Mammary epithelial cell (primary cell): ENCODE data around the gene CNTNAP2.

Source experiments
- EZH2 ChIP-seq: IDR thresholded peaks from 2 replicates; pipeline ENCODE4 v1.6.1; 2012; ENCODE audit warnings: low read length, inconsistent platforms, borderline replicate concordance
- TF ChIP-seq, protein P1 (sequence below), 2 donors: IDR thresholded peaks in 1 of 2; conservative IDR thresholded peaks in 1 of 2; 2 replicates each; pipeline ENCODE4 v1.5.1; 2011 to 2012; ENCODE audit warnings: inconsistent platforms in 2 of 2, low read length in 2 of 2, mild to moderate bottlenecking in 2 of 2, control low read depth in 1 of 2, low read depth in 1 of 2; ENCODE audit not compliant: insufficient read depth in 1 of 2; ENCODE audit errors: extremely low read depth in 1 of 2

DNA sequence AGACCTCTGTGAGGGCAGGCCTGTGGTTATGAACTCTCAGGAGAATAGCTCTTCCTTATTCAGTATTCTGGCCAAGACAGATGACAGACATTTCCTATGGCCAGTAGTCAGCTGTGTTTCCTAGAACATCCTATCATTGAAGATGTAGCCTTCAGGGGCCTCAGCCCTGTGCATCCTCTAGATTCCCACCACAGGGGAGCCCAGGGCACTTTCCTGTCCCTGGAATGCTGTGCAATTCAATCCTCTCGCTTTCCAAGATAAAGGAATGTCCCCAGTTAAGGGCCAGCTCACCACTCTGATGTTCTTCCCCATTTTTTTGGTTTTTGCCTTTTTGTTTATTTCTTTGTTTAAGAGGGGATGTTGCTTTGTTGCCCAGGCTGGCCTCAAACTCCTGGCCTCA is 1895.2 kb downstream of the CNTNAP2 start:
- TF ChIP-seq, protein P1, sequence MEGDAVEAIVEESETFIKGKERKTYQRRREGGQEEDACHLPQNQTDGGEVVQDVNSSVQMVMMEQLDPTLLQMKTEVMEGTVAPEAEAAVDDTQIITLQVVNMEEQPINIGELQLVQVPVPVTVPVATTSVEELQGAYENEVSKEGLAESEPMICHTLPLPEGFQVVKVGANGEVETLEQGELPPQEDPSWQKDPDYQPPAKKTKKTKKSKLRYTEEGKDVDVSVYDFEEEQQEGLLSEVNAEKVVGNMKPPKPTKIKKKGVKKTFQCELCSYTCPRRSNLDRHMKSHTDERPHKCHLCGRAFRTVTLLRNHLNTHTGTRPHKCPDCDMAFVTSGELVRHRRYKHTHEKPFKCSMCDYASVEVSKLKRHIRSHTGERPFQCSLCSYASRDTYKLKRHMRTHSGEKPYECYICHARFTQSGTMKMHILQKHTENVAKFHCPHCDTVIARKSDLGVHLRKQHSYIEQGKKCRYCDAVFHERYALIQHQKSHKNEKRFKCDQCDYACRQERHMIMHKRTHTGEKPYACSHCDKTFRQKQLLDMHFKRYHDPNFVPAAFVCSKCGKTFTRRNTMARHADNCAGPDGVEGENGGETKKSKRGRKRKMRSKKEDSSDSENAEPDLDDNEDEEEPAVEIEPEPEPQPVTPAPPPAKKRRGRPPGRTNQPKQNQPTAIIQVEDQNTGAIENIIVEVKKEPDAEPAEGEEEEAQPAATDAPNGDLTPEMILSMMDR (conservative IDR thresholded peaks at IDR 0.05 in 1 of 2, IDR thresholded peaks at IDR 0.05 in 1 of 2; ENCODE audit: extremely low read depth in 1 of 2, insufficient read depth in 1 of 2, low read depth in 1 of 2, low read length in 2 of 2): no peak
- no peak for TF ChIP-seq EZH2
